GM19328 (cell line): ENCODE data around the gene TTC31.
A peak's percentile ranks its signal among the peaks of the same experiment; 100 is the strongest.
"Not testable (repeated sequence)": the region's sequence is repeated elsewhere in the genome, so short reads cannot be mapped to it uniquely, and the experiment has no call there.

Experiments used
- ATAC-seq: cut with Tn5 transposase; IDR thresholded peaks from one replicate; pipeline ENCODE4 v1.9.1; 2021; ENCODE audit warnings: mild to moderate bottlenecking, moderate library complexity; ENCODE audit not compliant: unreplicated experiment

TTC31 gene

GRCh38 chr2:74482801-74483674 lies at the start of gene TTC31, which contains the start of gene CCDC142:
TTC31 (plus strand) TSS chr2:74483081; CDS start chr2:74483096, 15 bp downstream.
CCDC142 (minus strand) TSS chr2:74482998; CDS start chr2:74482837, 161 bp downstream.
- ATAC-seq: peak; percentile 86

- no peak for ATAC-seq
Observed at GRCh38 chr2:74436111-74436805, 46.6 kb upstream of the TTC31 start.

GRCh38 chr2:74436848-74437695 lies 45.8 kb upstream of the TTC31 start:
- ATAC-seq: no peak

DNA sequence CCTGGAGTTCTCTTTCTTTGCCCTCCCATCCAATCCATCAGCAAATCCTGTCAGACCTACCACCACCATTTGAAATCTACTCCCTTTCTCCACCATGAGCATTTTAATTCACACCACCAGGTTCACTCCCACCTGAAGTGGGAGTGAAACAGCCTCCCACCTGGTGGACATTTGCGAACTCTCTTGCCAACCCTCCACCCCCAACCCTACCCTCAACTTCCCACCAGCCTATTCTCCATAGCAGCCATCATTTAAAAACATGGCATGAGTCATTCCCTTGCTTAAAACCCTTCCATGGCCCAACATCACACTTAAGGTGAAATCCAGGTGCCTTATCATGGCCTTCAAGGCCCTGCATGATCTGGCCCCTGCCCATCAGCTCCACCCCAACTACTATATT lies 44.6 kb upstream of the TTC31 start:
- ATAC-seq: no peak

DNA sequence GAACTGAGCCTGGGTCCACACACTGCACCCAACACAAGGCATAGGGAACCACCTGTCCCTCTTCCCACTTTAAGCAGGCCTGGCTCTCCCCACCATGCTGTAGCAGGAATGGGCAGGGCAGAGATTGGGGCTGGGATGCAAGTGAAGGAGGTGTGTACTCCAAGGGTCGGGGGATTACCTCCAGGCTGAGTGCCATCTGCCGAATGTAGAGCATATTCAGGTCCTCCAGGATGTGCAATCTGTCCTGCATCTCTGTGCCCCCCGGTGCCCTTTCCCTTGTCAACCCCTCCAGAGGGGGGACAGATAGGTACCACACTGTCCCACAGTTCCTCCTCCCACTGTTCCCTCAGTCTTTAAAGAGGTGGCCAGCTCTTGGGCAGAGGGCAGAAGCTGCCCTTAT lies 43.5 kb upstream of the TTC31 start:
- ATAC-seq: no peak

DNA sequence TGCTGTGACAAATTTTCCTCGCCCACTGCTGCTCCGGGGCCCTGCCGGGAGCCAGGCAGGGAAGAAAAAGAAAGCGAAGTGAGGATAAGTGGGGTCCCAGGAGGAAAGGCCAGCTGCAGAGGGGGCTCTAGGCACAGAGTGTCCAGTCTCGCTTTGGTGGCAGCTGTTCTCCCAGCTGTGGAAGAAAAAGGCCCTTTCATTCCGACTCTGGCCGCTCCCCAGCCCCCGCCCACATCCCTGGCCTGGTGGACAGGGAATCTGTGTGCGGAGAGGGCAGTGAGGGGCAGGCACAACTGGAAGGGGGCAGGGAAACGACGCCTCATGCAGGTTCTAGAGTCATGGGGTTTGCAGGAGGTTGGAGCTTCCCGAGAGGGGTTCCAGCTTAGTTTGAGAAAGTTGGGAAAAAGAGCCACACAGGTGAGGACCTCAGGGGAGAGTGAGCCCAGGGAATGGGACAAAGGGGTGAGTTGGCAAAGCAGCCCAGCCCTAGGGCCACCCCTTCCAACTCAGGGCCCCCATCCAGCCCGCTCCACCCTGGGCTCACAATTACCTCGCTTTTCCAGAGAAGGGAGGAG lies 43.0 kb upstream of the TTC31 start:
- ATAC-seq: no peak

- ATAC-seq: peak; percentile 83
Observed at GRCh38 chr2:74440378-74441169, 42.3 kb upstream of the TTC31 start.

DNA sequence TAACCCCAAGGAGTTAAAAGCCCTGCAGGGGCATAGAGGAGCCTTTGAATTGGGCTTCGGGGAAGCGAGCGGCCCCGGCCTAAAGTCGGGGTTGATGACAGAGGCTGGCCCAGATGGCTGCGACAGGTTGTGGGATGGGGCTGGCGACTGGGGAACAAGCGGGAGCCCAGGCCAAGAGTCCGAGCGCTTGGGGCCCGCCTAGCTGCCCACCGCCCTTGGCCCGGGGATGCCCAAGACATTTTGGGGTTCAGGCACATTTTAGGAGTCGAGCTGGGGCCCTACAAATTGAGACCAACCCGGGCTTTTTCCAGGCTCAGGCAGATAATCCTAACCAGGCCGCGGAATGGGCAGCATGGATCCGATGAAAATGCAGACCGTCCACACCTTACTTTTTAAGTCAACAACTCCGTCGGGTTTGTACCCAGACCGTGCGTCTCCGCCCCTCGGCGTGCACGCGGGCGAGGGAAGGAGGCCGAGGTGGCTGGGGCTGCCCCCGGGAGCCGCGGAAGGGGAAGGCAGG lies 41.7 kb upstream of the TTC31 start:
- ATAC-seq: no peak

DNA sequence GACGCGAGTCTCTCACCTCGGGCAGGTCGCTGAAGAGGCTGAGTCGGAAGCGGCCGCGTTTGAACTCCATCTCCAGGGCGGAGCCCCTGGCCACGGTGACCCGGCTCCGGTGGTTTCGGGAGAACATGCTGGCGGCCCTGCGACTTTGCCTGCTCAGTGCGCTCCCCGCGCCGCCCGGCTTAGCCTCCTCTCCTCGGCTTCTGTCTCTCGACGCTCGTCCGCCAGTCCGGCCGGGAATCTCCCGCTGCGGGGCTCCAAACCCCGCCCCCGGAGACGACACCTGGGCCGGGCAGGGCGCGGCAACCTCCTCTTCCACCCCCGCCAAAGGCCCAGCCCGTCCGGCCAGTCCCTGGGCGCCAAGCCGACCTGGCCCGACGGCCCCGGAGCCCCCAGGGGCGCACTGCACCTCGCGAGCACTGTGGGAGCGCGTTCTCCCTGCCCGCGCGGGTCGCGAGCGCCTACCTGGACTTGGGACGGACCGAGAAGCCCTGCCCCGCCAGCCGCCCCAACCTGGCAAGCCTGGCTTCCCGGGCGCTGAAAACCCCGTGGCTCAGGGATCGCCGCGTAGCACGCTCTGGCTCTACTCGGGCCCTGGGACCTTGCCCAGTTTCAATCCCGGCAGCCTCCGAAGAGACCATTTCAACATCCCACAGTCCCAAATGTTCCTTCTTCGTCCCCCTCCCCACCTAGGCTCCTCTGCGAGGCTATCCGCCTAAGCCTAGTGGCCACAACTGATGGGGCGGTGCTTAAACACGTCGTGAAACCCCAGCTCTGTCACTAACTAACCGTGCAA lies 41.0 kb upstream of the TTC31 start, which contains the start of gene RTKN:
TSS of gene RTKN (minus strand) at position 248 of the 793 bp plus-strand sequence. CDS start at position 127, 121 bp downstream.
- ATAC-seq: no peak

GRCh38 chr2:74442483-74443297 lies 40.2 kb upstream of the TTC31 start:
- ATAC-seq: not testable (repeated sequence)

DNA sequence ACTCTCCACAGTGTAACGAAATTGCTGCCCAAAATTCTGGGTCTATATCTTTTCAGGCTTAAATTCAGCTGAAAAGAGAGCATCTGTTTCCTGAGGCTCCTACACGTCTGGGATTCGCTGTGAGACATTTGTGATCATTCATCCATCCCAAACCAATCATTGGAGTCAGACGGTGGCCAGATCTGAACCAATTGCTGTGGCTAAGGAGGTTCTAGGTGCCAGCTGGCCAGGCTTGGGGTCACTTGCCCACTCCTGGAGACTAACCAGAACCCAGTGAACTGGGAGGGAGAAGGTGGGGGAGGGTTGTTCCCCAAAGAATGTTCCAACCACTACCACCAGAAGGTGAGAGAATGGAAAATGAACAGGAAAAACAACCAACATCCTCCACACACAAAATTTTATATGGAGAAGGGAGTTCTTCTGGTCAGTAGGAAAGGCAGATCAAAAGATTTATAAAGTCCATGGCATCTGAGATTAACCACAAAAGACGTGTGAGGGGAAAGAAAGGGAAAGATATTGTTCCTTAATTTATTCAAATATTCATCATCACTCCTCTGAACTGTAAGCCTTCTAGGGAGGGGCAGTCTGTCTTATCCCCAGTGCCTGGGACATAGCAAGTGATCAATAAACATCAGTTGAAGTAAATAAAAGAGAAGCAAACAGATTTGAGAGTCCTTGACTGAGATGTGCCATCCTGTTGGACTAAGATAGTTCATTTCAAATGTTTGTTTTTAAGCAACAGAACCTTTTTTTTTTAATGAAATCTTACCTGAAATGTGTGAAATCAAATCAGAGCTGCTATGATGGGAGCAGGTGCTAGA lies 38.2 kb upstream of the TTC31 start:
- no peak for ATAC-seq

DNA sequence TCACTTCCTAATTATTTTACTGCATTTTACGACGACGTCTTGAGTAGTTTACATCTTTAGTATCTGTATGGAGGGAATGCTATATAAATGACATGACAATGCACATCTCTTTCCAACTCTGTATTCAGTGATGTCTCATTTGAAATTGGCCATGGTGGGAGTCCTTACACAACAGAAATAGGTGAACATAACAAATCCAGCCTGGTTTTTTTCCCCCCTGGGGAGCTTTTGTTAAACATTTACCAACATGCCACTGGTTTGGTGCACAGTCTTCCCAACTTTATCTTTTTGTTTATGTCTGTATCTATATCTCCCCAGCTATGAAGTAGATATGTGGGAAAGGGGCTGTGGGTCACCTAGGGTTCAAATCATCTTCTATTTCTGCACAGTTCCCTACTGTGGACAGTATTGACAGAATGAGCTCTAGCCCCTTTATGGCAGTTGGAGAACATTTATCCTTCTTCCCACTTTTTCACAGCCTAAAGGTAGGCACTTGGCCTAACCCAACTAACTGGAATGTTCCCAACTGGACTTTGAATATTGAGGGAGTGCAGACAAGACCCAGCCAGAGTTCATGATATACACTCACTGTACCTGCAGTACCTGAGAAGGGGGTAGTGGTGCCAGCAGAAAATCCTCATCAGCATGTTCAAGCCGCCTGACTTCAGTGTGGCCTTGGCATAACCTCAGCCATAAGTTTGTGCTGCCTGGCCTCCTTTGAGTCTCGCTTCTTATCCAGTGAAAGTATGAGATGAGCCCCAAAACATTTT lies 35.5 kb upstream of the TTC31 start:
- ATAC-seq: no peak

DNA sequence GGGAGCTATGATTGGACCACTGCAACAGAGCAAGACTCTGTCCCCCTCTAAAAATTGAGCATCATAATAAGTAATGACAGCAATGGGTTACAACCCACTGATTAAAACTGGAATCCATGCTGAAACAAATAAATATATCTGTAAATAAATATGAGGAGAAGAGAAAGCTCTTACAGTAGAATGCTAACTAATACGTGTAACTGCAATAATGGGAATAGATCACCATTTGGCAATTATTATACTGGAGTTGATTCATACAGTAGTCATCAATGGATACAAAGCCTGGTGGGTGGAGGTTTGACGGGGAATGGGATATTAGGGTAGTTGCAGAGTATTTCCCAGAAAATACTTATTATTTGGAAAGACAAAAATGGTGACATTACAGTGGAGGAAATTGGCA lies 34.1 kb upstream of the TTC31 start:
- ATAC-seq: no peak

GRCh38 chr2:74450570-74451190 lies 32.2 kb upstream of the TTC31 start:
- no peak for ATAC-seq

DNA sequence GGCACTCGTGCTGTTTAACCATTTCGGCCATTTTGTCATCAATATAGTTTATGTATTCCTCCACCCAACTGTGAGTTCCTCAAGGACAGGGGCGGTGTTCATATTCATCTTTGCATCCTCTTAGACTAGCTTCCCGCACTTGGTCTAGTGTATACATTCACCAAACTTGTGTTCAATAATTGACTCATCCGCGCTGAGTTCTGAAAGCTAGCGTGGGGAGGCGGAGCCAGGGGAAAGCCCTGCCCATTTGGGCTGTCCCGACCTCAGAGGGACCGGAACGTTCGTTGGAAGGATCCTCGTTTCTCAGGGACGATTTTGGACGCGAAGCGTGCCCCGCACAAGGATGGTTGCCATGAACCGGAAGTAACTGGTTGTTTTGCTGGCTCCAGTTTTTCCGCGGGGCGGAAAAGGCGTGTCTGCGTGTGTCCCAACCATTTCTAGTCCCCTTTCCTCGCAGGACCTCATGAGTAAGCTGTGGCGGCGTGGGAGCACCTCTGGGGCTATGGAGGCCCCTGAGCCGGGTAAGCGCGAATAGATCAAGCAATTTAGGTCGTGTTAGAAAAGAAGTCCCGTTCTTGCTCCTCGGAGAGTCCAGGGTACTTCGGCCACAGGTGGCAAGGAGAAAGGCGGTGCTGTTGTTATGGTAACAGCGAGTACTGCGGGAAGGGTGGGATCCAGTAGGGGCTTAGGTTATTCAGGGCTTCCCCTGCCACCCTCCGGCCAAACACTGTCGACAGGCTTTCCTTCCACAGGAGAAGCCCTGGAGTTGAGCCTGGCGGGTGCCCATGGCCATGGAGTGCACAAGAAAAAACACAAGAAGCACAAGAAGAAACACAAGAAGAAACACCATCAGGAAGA lies 28.0 kb upstream of the TTC31 start, which contains the start of gene INO80B:
TSS of gene INO80B (plus strand) at position 434 of the 858 bp plus-strand sequence. CDS start at position 464, 30 bp downstream.
- no peak for ATAC-seq
